Measurements from ENCODE around the gene IER2.
A peak's percentile ranks its signal among the peaks of the same experiment; 100 is the strongest.
"Not testable (repeated sequence)": the region's sequence is repeated elsewhere in the genome, so short reads cannot be mapped to it uniquely, and the experiment has no call there.

Gene IER2

GRCh38 chr19:13146763-13147563, 3.2 kb upstream of the IER2 start:
- DNase-seq = no peak

DNA sequence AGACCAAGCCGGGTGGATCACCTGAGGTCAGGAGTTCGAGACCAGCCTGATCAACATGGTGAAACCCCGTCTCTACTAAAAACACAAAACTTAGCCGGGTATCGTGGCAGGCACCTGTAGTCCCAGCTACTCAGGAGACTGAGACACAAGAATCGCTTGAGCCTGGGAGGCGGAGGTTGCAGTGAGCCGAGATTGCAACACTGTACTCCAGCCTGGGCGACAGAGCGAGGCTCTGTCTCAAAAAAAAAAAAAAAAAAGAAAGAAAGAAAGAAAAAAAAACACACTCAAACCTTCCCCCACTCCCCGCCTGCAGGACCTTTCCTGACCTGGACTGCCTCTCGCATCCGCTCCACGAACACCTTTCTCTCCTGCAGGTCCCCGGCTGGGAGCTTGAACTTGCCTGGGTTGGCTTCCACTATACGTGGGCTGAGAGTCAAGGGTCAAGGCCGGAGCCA, 1.0 kb upstream of the IER2 start:
- DNase-seq = not testable (repeated sequence)

GRCh38 chr19:13149628-13150186, 504 bp upstream of the IER2 start:
- no peak for DNase-seq

DNA sequence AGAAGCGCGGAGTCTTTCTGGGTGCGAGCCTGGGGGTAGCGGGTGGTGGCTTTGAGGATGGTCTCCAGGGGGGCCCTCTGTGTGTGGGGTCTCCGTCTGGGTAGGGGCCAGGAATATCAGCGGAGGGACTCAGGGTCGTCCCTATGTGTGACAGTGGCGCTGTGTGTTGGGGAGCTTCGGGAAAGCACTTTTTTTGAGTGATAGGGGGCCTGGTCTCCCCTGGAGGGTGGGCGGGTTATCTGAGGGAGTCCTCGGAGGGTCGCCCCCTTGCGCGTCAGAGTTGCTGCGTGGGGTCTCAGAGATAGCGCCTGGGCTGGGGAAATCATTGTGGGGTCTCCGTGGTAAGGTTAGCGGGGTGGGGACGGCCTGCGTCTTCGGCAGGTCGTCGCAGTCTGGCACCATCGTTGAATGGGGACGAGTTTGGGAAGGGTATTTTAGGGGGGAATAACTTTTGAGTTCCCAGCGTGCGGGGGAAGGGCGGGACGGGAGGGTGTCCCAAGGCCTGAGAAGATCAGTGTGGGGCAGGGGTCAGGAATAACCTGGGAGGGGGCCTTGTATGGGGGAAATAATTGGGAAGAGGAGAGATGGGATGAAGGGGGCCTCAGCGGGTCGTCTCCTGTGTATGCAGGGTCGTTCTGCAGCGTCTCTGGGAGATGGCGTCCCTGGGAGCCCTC, 857 bp downstream of the IER2 start:
- no peak for DNase-seq

- DNase-seq = peak; percentile 97
Measured at GRCh38 chr19:13151605-13152355, 1.6 kb downstream of the IER2 start.

DNA sequence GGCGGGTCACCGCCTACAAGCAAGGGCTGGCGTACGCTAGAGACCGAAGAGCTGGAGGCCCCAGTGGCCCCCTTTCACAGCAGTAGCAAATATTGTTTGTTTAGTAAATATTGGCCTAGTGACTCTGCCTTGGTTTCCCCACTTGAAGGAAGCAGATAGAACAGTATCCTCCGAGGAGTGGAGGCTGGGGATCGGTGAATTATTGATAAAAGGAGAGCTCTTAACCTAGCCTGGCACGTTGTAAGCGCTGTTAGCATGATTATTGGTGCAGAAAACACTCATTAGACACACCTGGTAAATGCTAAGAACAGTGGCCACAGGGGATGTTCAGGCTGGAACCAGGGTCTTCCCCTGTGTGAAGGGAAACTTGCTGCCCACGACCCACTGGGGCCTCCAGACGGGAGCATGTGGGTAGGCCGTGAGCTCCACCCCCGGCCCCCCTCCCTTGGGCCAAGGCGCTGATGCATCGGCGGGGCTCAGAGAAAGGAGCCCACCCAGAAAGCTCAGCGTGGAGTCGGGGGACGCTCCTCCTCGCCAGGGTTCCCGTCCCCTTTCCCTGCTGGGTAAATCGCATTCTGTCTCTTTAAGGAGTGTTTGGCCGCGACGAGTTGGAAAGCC, 2.3 kb downstream of the IER2 start:
- DNase-seq = no peak

- DNase-seq = peak; percentile 99
Measured at GRCh38 chr19:13152974-13153568, 2.9 kb downstream of the IER2 start.

- no peak for DNase-seq
Measured at GRCh38 chr19:13153569-13154240, 3.5 kb downstream of the IER2 start.

GRCh38 chr19:13154241-13154778, 4.1 kb downstream of the IER2 start:
- DNase-seq = peak; percentile 59

DNA sequence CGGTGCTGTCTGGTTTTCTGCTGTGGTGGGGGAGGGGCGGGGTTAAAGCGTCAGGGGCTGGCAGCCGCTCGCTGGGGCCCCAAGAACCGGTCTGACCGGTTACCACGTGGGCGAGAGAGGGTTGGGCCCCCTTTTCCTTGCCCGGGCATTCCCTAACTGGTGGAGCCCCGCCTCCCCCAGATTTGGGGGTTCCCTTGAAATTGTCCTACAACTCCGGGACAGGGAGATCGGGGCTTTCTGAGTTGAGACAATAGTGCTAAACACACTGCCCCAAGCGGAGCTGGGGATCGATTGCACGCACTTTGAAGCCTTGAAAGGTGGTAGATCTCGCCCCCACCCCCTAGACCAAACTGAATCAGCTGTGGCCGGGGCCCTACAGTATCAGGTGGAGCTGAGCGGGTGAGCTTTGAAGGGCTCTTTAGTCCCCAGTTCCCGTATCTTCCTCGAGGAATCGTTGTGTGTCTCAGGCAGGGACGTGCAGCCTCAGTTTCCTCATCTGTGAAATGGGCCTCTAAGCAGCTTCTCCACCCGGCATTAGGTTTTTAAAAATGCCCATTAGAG, 4.8 kb downstream of the IER2 start:
- peak; percentile 86 for DNase-seq

GRCh38 chr19:13155472-13156359, 5.5 kb downstream of the IER2 start:
- peak; percentile 90 for DNase-seq

- no peak for DNase-seq
Measured at GRCh38 chr19:13159713-13160112, 9.5 kb downstream of the IER2 start.

DNA sequence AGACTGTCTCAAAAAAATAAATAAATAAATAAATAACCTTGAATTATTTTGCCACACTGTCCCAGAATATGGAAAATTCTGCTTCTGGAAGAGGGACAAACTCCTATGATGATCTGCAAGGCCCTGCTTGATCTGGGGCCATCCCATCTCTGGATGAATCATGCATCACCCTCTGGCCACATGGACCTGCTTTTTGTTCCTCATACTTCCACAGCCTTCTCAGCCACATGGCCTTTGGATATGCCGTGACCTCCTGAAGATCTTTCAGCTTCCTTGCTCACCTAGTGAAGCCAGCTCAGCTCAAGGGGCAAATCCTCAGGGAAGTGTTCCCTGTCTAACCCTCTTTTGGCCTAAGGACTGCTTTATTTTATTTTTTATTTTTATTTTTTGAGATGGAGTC, 10.3 kb downstream of the IER2 start:
- DNase-seq = no peak

DNA sequence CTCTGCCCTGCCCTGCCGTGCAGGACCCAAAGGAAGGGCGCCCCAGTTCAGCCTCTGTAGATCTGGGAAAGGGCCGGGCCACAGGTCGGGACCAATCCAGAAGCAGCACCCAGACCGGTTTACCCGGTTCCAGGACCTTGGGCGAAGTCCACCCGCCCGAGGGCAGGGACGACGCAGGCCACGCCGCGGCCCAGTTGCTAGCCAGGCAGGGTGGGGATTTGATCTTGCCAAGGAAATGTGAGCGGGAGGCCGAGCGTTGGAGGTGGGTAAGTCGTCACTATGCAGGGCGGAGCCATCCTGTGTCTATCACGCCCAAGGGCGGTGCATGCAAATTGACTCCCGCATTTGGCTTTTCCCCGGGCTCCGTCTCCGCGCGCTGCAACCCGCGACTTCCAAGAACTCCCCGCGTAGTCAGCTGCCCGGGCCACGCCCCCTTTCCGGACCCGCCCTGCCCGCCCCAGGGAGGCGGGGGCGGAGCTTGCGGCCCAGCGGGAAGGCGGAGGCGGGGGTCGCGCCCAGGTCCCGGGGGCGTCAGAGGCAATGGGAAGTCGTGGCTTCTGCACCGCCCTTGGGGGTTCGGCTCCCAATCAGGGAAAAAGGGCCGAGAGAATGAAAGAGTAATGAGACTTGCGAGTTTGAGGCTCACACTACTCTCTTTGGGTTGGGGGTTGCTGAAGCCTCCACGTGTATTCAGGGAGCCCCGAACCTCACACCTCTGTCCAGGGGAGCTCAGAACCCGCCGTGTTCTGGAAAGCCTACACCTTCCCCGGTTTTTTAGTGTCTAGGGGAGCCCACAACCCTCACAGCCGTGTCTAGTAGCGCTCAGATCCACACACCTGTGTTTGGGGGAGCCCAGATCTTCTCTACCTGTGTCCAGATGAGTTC, 12.8 kb downstream of the IER2 start:
- DNase-seq = peak; percentile 91

- DNase-seq = peak; percentile 43
Measured at GRCh38 chr19:13163609-13164342, 13.6 kb downstream of the IER2 start.

DNA sequence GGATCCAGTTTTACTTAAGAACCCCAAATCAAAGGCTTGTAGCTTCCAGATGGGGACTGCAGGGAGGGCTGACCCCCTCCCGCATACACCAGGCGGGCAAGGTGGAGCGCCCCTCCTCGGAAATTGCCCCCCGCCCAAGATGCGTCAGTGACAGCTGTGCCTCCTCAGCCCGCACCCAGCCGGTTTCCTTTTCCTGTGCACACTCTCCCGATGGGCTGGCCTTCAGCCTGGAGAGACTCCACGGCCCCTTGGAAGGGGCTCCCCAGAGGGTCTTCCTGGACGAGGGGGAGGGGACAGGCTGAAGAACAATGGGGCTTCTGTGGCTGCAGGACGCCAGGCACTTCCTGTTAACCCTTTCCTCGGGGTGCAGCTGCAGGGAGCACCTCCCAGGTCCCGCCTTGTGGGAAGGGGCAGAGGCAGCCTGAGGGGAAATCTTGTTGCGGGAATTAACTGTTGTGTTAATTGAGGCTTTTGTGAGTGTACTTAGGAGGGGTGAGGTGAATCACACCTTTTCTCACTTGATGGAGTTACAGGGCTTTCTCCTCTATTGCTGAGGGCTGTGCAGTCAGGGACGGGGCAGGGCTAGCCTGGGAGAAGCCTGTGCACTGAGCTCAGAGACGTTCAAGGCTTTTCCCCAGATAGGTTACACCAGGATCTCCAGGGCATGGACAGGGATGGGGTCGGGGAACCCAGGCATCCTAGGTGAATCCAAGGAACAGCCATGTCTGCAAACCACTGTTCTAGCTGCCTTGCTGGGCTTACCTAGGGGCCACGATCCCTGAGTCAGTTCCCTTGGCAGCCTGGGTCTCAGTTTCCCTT, 14.3 kb downstream of the IER2 start:
- peak; percentile 59 for DNase-seq

All from CD4-positive, alpha-beta T cell treated with Interleukin-10 for 1 hour (primary cell).